GM23338 (cell line): ENCODE results near the gene LIME1. TPM values are rescaled to one million over a fixed set of nuclear protein-coding genes. Genes with fewer than 3 reads are reported as not detected.

Source experiments
- ATAC-seq: fragments of 200-7000 bp; cut with Tn5 transposase; 3 replicates; pipeline ENCODE4 v1.9.1; 2020
- DNase-seq: peaks from one replicate; pipeline ENCODE4 v3.0.0-alpha.2; 2015; ENCODE audit warnings: low spot score
- H2AFZ ChIP-seq: fragments of 200-600 bp; sonication (generic); 2 replicates; pipeline ENCODE4 v1.8.0; 2016; ENCODE audit warnings: antibody characterized with exemption, mild to moderate bottlenecking, moderate library complexity
- H3F3A ChIP-seq: fragments of 200-600 bp; sonication (generic); replicated peaks from 2 replicates; pipeline ENCODE4 v1.8.0; 2017; ENCODE audit warnings: antibody characterized with exemption, mixed run types, low read depth
- H3K27ac ChIP-seq: fragments of 200-600 bp; sonication (generic); 2 replicates; pipeline ENCODE4 v1.6.1; 2016; ENCODE audit warnings: low read depth
- H3K27me3 ChIP-seq: fragments of 200-600 bp; sonication (generic); 2 replicates; pipeline ENCODE4 v1.8.0; 2016; ENCODE audit warnings: mild to moderate bottlenecking, mixed run types, moderate library complexity; ENCODE audit not compliant: insufficient read depth
- H3K36me3 ChIP-seq: fragments of 200-600 bp; sonication (generic); 2 replicates; pipeline ENCODE4 v1.8.0; 2016; ENCODE audit warnings: mild to moderate bottlenecking; ENCODE audit not compliant: insufficient read depth
- H3K4me1 ChIP-seq: fragments of 200-600 bp; sonication (generic); 2 replicates; pipeline ENCODE4 v1.8.0; 2016; ENCODE audit warnings: mild to moderate bottlenecking, moderate library complexity; ENCODE audit not compliant: insufficient read depth
- H3K4me2 ChIP-seq: fragments of 200-600 bp; sonication (generic); 2 replicates; pipeline ENCODE4 v1.7.1; 2017; ENCODE audit warnings: mixed run types
- H3K4me3 ChIP-seq: fragments of 200-600 bp; sonication (generic); 2 replicates; pipeline ENCODE4 v1.6.1; 2016; ENCODE audit warnings: mixed run types
- H3K79me2 ChIP-seq: fragments of 200-600 bp; sonication (generic); replicated peaks from 2 replicates; pipeline ENCODE4 v1.8.0; 2017; ENCODE audit warnings: mild to moderate bottlenecking; ENCODE audit not compliant: insufficient read depth
- H3K9me2 ChIP-seq: fragments of 200-600 bp; sonication (generic); 2 replicates; pipeline ENCODE4 v1.8.0; 2017; ENCODE audit not compliant: insufficient read depth
- H4K20me1 ChIP-seq: fragments of 200-600 bp; sonication (generic); replicated peaks from 2 replicates; pipeline ENCODE4 v1.8.0; 2017; ENCODE audit warnings: mild to moderate bottlenecking; ENCODE audit not compliant: insufficient read depth
- H3K27ac Mint-ChIP-seq: 2 replicates; pipeline ENCODE4 v1.8.0; 2020; ENCODE audit warnings: inconsistent platforms, mild to moderate bottlenecking, moderate library complexity, mixed read lengths
- H3K27me3 Mint-ChIP-seq: 3 replicates; pipeline ENCODE4 v1.8.0; 2022; ENCODE audit warnings: low read depth, mild to moderate bottlenecking, moderate library complexity, mixed read lengths, inconsistent platforms; ENCODE audit not compliant: insufficient read depth, poor library complexity
- H3K36me3 Mint-ChIP-seq: 3 replicates; pipeline ENCODE4 v1.8.0; 2021; ENCODE audit warnings: low read depth, mild to moderate bottlenecking, inconsistent platforms, moderate library complexity, mixed read lengths
- H3K4me1 Mint-ChIP-seq: 3 replicates; pipeline ENCODE4 v1.8.0; 2020; ENCODE audit warnings: mild to moderate bottlenecking, inconsistent platforms, mixed read lengths
- H3K4me3 Mint-ChIP-seq: 3 replicates; pipeline ENCODE4 v1.8.0; 2021; ENCODE audit warnings: moderate library complexity, mild to moderate bottlenecking, inconsistent platforms, mixed read lengths
- H3K9me3 Mint-ChIP-seq: 3 replicates; pipeline ENCODE4 v1.8.0; 2020; ENCODE audit warnings: moderate library complexity, mild to moderate bottlenecking, inconsistent platforms, mixed read lengths
- CREB1 ChIP-seq: fragments of 250-450 bp; sonication (Bioruptor Pico); IDR thresholded peaks from 2 replicates; pipeline ENCODE4 v1.5.0; 2020; ENCODE audit warnings: low read depth, mild to moderate bottlenecking, moderate library complexity
- CTCF ChIP-seq, 2 experiments: fragments of 200-600 bp in 1 of 2; sonication (generic) in 1 of 2; conservative IDR thresholded peaks; 2 replicates each; pipeline versions ENCODE4 v1.5.1 to v1.6.1; 2016 to 2017; ENCODE audit warnings: antibody characterized with exemption in 2 of 2, low read depth in 2 of 2, mild to moderate bottlenecking in 2 of 2, moderate library complexity in 1 of 2
- ETS1 ChIP-seq: IDR thresholded peaks from 2 replicates; pipeline ENCODE4 v1.6.1; 2016; ENCODE audit warnings: antibody characterized with exemption
- EZH2 ChIP-seq: fragments of 200-600 bp; sonication (generic); IDR thresholded peaks from one replicate; pipeline ENCODE4 v1.8.0; 2017; ENCODE audit warnings: antibody characterized with exemption, mild to moderate bottlenecking, low read depth; ENCODE audit not compliant: unreplicated experiment
- EZH2phosphoT487 ChIP-seq: fragments of 200-600 bp; sonication (generic); IDR thresholded peaks from one replicate; pipeline ENCODE4 v1.8.1; 2018; ENCODE audit warnings: antibody characterized with exemption; ENCODE audit not compliant: unreplicated experiment
- JUNB ChIP-seq: IDR thresholded peaks from one replicate; pipeline ENCODE4 v1.6.1; 2016; ENCODE audit warnings: antibody characterized with exemption; ENCODE audit not compliant: unreplicated experiment
- NANOG ChIP-seq: IDR thresholded peaks from 2 replicates; pipeline ENCODE4 v1.6.1; 2016; ENCODE audit warnings: antibody characterized with exemption, borderline replicate concordance
- POLR2AphosphoS5 ChIP-seq: IDR thresholded peaks from 2 replicates; pipeline ENCODE4 v1.6.1; 2016; ENCODE audit warnings: antibody characterized with exemption, low read depth
- REST ChIP-seq: IDR thresholded peaks from one replicate; pipeline ENCODE4 v1.6.1; 2018; ENCODE audit warnings: antibody characterized with exemption; ENCODE audit not compliant: unreplicated experiment
- STAT1 ChIP-seq: IDR thresholded peaks from one replicate; pipeline ENCODE4 v1.6.1; 2016; ENCODE audit warnings: antibody characterized with exemption; ENCODE audit not compliant: unreplicated experiment
- ZNF114 ChIP-seq: fragments of 250-450 bp; sonication (Bioruptor Pico); IDR thresholded peaks from 2 replicates; pipeline ENCODE4 v1.5.0; 2020; ENCODE audit warnings: mild to moderate bottlenecking, moderate library complexity
- ZNF331 ChIP-seq: fragments of 250-450 bp; sonication (Bioruptor Pico); IDR thresholded peaks from 2 replicates; pipeline ENCODE4 v1.5.0; 2020; ENCODE audit warnings: low read depth, mild to moderate bottlenecking, moderate library complexity
- ZNF462 ChIP-seq: fragments of 250-450 bp; sonication (Bioruptor Pico); IDR thresholded peaks from 2 replicates; pipeline ENCODE4 v1.5.0; 2020; ENCODE audit warnings: mild to moderate bottlenecking, moderate library complexity
- polyA plus RNA-seq: library from polyadenylated mRNA; unstranded; fragments of >200 nt; fragmentation: Nextera tagmentation; extraction: Ambion mirVana; gene quantifications from 2 replicates; pipeline ENCODE4 v1.2.1, GENCODE V29; 2016
- total RNA-seq: library from RNA; depleted of rRNA; stranded (reverse); fragments of >200 nt; shearing (Covaris generic); gene quantifications from 2 replicates; pipeline ENCODE4 v1.2.3, GENCODE V29; 2014

Gene LIME1
- total and polyA plus RNA-seq, 2 experiments from 2014 or later = 4.7 to 12.2 TPM

GRCh38 chr20:63737945-63738686 lies 1.7 kb downstream of the LIME1 start:
- Mint-ChIP-seq H3K27ac (no peak overlapping the region), H3K36me3 (peaks cover 10% of the 10 kb centered on the region), H3K27me3 (peaks cover 14% of the 10 kb centered on the region), H3K4me3 (peak overlapping the region; percentile 37; the same call in 1 of the 3 replicates), H3K9me3 (no peaks in the 10 kb centered on the region; the same call in 2 of the 3 replicates), H3K4me1 (no peaks in the 10 kb centered on the region)
- Histone ChIP-seq H3K9me2 (no peaks in the 10 kb centered on the region), H3K4me1 (peaks cover 7% of the 10 kb centered on the region; the same call in 1 of the 2 replicates), H3K27me3 (peaks cover 6% of the 10 kb centered on the region), H3K4me3 (peak overlapping the region; percentile 63), H2AFZ (no peak overlapping the region; the same call in 1 of the 2 replicates), H3K36me3 (no peaks in the 10 kb centered on the region), H3K79me2 (no peaks in the 10 kb centered on the region), H3K27ac (no peak overlapping the region), H3K4me2 (peak overlapping the region; percentile 91), H3F3A (peaks cover 6% of the 10 kb centered on the region; the same call in 1 of the 2 replicates), H4K20me1 (no peaks in the 10 kb centered on the region)
- DNase-seq (peak; percentile 38), ATAC-seq (peak; percentile 17)
- TF ChIP-seq NANOG = no peak
- TF ChIP-seq JUNB = no peak
- no peak for TF ChIP-seq CREB1 (CRISPR knock-in tag)
- no peak for TF ChIP-seq EZH2
- no peak for TF ChIP-seq ZNF331
- TF ChIP-seq POLR2AphosphoS5 = no peak
- no peak for TF ChIP-seq STAT1
- TF ChIP-seq ETS1 = no peak
- no peak for TF ChIP-seq REST
- TF ChIP-seq CTCF (conservative IDR thresholded peaks at IDR 0.05; ENCODE audit: low read depth in 2 of 2) = no peak
- TF ChIP-seq ZNF114 (CRISPR knock-in tag) = no peak
- TF ChIP-seq ZNF462 (CRISPR knock-in tag) = no peak
- TF ChIP-seq EZH2phosphoT487 = no peak
